BLaER1 treated with 17β-estradiol and CSF1 and Interleukin-3, amounts not matched to agents 10 nM and 100 nM (cell line): ENCODE data around the gene SIX6.

Experiments
- H3K27ac ChIP-seq, 11 experiments: shearing (Covaris generic); formaldehyde crosslinking; 2 replicates each; pipeline ENCODE4 v1.8.1; 2022
- H3K27me3 ChIP-seq, 11 experiments: shearing (Covaris generic); formaldehyde crosslinking; 2 replicates each; pipeline ENCODE4 v1.8.1; 2022
- H3K36me3 ChIP-seq, 11 experiments: shearing (Covaris generic); formaldehyde crosslinking; 2 replicates each; pipeline ENCODE4 v1.8.1; 2022
- H3K4me1 ChIP-seq, 10 experiments: shearing (Covaris generic); formaldehyde crosslinking; 2 replicates each; pipeline ENCODE4 v1.8.1; 2022
- H3K4me2 ChIP-seq, 11 experiments: shearing (Covaris generic); formaldehyde crosslinking; 2 replicates each; pipeline ENCODE4 v1.8.1; 2022
- H3K4me3 ChIP-seq, 10 experiments: shearing (Covaris generic); formaldehyde crosslinking; 2 replicates each; pipeline ENCODE4 v1.8.1; 2022
- H3K9ac ChIP-seq, 11 experiments: shearing (Covaris generic); formaldehyde crosslinking; 2 replicates each; pipeline ENCODE4 v1.8.1; 2022
- H3K9me3 ChIP-seq, 11 experiments: shearing (Covaris generic); formaldehyde crosslinking; replicated peaks in 1 of 11; 2 replicates each; pipeline ENCODE4 v1.8.1; 2022
- H4K20me1 ChIP-seq, 11 experiments: shearing (Covaris generic); formaldehyde crosslinking; 2 replicates each; pipeline ENCODE4 v1.8.1; 2022
- Cebpa-rat ChIP-seq, 11 experiments: shearing (Covaris generic); IDR thresholded peaks; 2 replicates each; pipeline ENCODE4 v1.8.1; 2022

The SIX6 gene

DNA sequence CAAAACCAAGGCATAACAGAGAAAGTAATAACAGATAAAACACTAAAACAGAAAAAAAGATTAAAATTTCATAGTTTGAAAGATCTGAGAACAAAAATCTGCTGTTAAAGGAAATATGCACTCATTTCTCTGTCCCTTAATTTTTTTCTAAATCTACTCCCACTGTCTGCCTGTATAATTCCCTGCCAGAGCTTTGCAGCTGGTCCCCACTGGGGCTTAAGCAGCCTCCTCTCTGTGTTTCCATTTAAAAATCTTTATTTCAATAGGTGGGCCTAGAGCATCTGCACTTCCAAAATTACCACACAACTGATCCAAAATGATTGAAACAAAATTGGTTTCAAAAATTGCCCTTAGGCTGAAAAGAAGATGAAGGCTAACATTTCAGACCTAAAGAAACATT lies 6.4 kb upstream of the SIX6 start:
- H3K36me3 ChIP-seq, result no peaks in the 10 kb centered on the region
- H3K27ac ChIP-seq, result no peak overlapping the region
- peaks cover 0 to 6% (median 0%) of the 10 kb centered on the region in 10 experiments; a peak in 5 of 20 replicates for H3K4me1 ChIP-seq
- TF ChIP-seq Cebpa-rat (IDR thresholded peaks at IDR 0.05), result no peak
- H3K4me2 ChIP-seq, result no peak overlapping the region
- H4K20me1 ChIP-seq, result no peaks in the 10 kb centered on the region
- H3K27me3 ChIP-seq, result peaks cover 0 to 16% (median 0%) of the 10 kb centered on the region in 11 experiments; a peak in 5 of 22 replicates
- H3K9ac ChIP-seq, result no peak overlapping the region
- H3K9me3 ChIP-seq, result peaks cover 10 to 16% (median 14%) of the 10 kb centered on the region in 11 experiments
- no peak overlapping the region for H3K4me3 ChIP-seq

DNA sequence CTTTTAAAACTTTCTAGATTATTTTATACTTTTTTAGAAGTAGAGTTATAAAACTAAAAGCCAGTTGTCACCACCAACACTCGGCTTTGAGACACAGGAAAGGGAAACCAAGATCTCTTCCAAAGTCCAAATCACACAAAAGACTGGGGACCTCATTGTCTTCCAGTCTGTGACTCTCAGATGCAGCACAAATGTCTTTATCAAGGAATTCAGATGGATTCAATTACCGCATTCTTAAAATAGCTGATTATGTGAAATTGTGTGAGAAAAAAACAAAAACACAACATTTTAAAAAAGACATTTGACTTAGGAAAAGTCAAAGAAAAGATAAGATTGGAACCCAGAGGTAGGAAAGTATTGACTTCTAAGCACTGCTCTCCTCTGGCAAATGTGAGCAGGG lies 3.5 kb upstream of the SIX6 start:
- H3K9ac ChIP-seq, result no peak overlapping the region
- H3K36me3 ChIP-seq, result no peaks in the 10 kb centered on the region
- H4K20me1 ChIP-seq, result no peaks in the 10 kb centered on the region
- H3K27ac ChIP-seq, result no peak overlapping the region
- H3K27me3 ChIP-seq, result peaks cover 0 to 16% (median 3%) of the 10 kb centered on the region in 11 experiments; a peak in 5 of 22 replicates
- peaks cover 0 to 6% (median 0%) of the 10 kb centered on the region in 10 experiments; a peak in 5 of 20 replicates for H3K4me1 ChIP-seq
- H3K4me2 ChIP-seq, result peak overlapping the region in 8 of 11 experiments; percentile 6 to 40 (median 11); a peak in 6 of 22 replicates
- no peak for TF ChIP-seq Cebpa-rat (IDR thresholded peaks at IDR 0.05)
- H3K4me3 ChIP-seq, result no peak overlapping the region
- peaks cover 36 to 46% (median 43%) of the 10 kb centered on the region in 11 experiments for H3K9me3 ChIP-seq

- Histone ChIP-seq H4K20me1 (no peaks in the 10 kb centered on the region), H3K27me3 (peaks cover 0 to 16% (median 3%) of the 10 kb centered on the region in 11 experiments; a peak in 5 of 22 replicates), H3K36me3 (no peaks in the 10 kb centered on the region), H3K27ac (no peak overlapping the region), H3K4me3 (no peak overlapping the region), H3K4me1 (peaks cover 0 to 6% (median 0%) of the 10 kb centered on the region in 10 experiments; a peak in 5 of 20 replicates), H3K4me2 (peak overlapping the region in 8 of 11 experiments; percentile 6 to 40 (median 11); a peak in 7 of 22 replicates), H3K9me3 (peaks cover 42 to 51% (median 49%) of the 10 kb centered on the region in 11 experiments), H3K9ac (no peak overlapping the region)
- TF ChIP-seq Cebpa-rat (IDR thresholded peaks at IDR 0.05), result no peak
Measured at GRCh38 chr14:60506010-60506409, 2.9 kb upstream of the SIX6 start.

DNA sequence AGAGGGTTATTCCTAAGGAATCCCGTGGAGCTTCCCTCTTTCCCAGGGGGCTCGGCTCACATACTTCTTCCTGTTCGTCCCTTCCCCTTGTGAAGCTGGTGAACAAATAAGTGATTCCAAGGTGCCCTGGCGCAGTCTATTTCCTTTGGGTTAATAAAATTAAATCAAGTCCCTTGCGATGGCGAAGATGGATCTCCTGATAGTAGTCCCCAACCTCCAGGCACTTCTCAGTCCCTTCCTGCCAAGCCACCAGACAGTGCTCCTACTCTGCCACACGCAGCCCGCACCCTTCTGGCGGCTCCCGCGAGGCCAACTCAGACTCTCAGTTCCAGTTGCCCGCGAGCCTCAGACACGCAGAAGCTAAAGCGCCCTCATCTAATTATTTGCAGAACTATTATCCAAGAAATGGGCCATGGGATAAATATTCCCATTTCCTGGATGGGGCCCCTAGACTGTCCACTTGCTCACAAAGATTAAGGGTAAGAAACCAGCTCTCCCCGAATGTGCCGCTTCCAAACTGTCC lies 2.4 kb upstream of the SIX6 start:
- Histone ChIP-seq H3K27me3 (peaks cover 0 to 16% (median 3%) of the 10 kb centered on the region in 11 experiments; a peak in 5 of 22 replicates), H3K4me3 (no peak overlapping the region), H3K9ac (no peak overlapping the region), H3K27ac (no peak overlapping the region), H3K4me2 (peak overlapping the region in 2 of 11 experiments; percentile 13 to 34; a peak in 1 of 22 replicates), H4K20me1 (no peaks in the 10 kb centered on the region), H3K36me3 (no peaks in the 10 kb centered on the region), H3K4me1 (peaks cover 0 to 6% (median 0%) of the 10 kb centered on the region in 10 experiments; a peak in 5 of 20 replicates), H3K9me3 (peaks cover 47 to 56% (median 54%) of the 10 kb centered on the region in 11 experiments)
- TF ChIP-seq Cebpa-rat (IDR thresholded peaks at IDR 0.05), result no peak

DNA sequence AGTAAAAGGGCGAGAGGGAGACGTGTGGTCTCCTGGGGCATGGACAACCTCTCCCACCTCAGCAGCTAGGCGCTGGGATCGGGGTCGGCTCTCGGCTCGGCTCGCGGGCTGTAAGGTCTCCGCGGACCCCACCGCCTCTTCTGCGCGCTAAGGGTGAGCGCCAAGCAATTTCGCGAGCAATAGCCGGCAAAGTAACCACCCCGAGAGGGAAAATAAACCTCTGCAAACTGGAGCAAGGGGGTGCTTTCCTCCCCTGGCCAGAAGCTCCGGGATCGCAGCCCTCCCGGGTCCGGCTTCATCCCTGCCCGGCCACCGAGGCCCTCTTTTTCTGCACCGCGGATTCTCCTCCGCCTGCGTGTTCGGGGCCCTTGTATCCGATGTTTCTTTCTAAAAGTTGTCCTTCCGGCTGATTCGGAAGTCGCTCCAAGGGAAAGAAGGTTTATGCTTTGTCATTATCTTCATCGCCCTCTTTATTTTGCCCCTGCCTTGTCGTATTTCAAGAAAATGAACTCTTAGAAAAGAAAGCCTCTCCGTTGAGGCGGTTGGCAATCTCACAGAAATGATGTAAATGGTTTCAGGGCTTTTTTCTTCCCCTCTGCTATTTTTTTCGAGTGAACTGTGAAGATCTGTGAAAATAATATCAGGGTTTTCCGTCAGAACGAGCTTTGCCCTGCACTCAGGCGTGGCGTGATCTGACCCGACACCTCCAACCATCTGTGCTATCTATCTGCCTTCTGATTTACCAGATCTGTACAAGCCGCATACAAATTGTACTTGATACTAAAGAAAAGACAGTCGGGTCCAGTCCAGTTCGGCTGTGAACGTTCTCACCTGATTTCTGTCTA lies 1.7 kb upstream of the SIX6 start:
- Histone ChIP-seq H3K27me3 (peaks cover 0 to 16% (median 3%) of the 10 kb centered on the region in 11 experiments; a peak in 5 of 22 replicates), H3K27ac (no peak overlapping the region), H3K4me3 (no peak overlapping the region), H3K4me2 (no peak overlapping the region), H3K9me3 (peaks cover 47 to 57% (median 55%) of the 10 kb centered on the region in 11 experiments), H3K36me3 (no peaks in the 10 kb centered on the region), H4K20me1 (no peaks in the 10 kb centered on the region), H3K9ac (no peak overlapping the region), H3K4me1 (peaks cover 0 to 6% (median 0%) of the 10 kb centered on the region in 10 experiments; a peak in 5 of 20 replicates)
- no peak for TF ChIP-seq Cebpa-rat (IDR thresholded peaks at IDR 0.05)

- Histone ChIP-seq H3K27me3 (peaks cover 0 to 16% (median 3%) of the 10 kb centered on the region in 11 experiments; a peak in 5 of 22 replicates), H3K4me3 (no peak overlapping the region)
Measured at GRCh38 chr14:60508363-60508706, 611 bp upstream of the SIX6 start.

DNA sequence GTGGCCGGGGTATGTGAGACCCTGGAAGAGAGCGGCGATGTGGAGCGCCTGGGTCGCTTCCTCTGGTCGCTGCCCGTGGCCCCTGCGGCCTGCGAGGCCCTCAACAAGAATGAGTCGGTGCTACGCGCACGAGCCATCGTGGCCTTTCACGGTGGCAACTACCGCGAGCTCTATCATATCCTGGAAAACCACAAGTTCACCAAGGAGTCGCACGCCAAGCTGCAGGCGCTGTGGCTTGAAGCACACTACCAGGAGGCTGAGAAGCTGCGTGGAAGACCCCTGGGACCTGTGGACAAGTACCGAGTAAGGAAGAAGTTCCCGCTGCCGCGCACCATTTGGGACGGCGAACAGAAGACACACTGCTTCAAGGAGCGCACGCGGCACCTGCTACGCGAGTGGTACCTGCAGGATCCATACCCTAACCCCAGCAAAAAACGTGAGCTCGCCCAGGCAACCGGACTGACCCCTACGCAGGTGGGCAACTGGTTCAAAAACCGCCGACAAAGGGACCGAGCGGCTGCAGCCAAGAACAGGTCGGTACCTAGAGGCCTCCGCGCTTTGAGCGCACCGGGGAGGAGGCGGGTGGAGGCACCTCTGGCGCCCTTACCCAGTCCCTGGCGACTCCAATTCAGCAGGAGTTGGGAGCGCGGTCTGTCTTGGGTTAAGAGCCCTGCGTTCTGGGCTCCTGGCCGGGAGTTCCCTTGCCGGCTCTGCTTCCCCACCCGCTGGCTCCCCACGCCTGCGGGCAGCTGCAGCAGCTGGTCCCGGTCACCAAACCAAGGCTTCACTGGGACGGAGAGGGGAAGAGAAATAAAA lies 700 bp downstream of the SIX6 start:
- no peak for TF ChIP-seq Cebpa-rat (IDR thresholded peaks at IDR 0.05)
- no peak overlapping the region for H3K27ac ChIP-seq
- no peak overlapping the region for H3K4me2 ChIP-seq
- H3K4me1 ChIP-seq, result peaks cover 0 to 6% (median 0%) of the 10 kb centered on the region in 10 experiments; a peak in 5 of 20 replicates
- no peak overlapping the region for H3K4me3 ChIP-seq
- no peaks in the 10 kb centered on the region for H4K20me1 ChIP-seq
- no peak overlapping the region for H3K9ac ChIP-seq
- H3K27me3 ChIP-seq, result peaks cover 0 to 16% (median 3%) of the 10 kb centered on the region in 11 experiments; a peak in 5 of 22 replicates
- H3K36me3 ChIP-seq, result no peaks in the 10 kb centered on the region
- peaks cover 51 to 61% (median 57%) of the 10 kb centered on the region in 11 experiments for H3K9me3 ChIP-seq

More at GRCh38 chr14:60508363-60508706, 611 bp upstream of the SIX6 start:
- peaks cover 47 to 57% (median 55%) of the 10 kb centered on the region in 11 experiments for H3K9me3 ChIP-seq
- TF ChIP-seq Cebpa-rat (IDR thresholded peaks at IDR 0.05), result no peak
- no peak overlapping the region for H3K9ac ChIP-seq
- H3K4me1 ChIP-seq, result peaks cover 0 to 6% (median 0%) of the 10 kb centered on the region in 10 experiments; a peak in 5 of 20 replicates
- H3K36me3 ChIP-seq, result no peaks in the 10 kb centered on the region
- no peaks in the 10 kb centered on the region for H4K20me1 ChIP-seq
- H3K4me2 ChIP-seq, result no peak overlapping the region
- no peak overlapping the region for H3K27ac ChIP-seq

- Histone ChIP-seq H3K4me1 (peaks cover 0 to 6% (median 0%) of the 10 kb centered on the region in 10 experiments; a peak in 5 of 20 replicates), H3K27me3 (peaks cover 0 to 16% (median 3%) of the 10 kb centered on the region in 11 experiments; a peak in 5 of 22 replicates), H3K9ac (no peak overlapping the region), H4K20me1 (no peaks in the 10 kb centered on the region), H3K9me3 (peaks cover 59 to 68% (median 65%) of the 10 kb centered on the region in 11 experiments), H3K4me2 (no peak overlapping the region), H3K36me3 (no peaks in the 10 kb centered on the region), H3K4me3 (no peak overlapping the region), H3K27ac (no peak overlapping the region)
- TF ChIP-seq Cebpa-rat (IDR thresholded peaks at IDR 0.05), result no peak
Measured at GRCh38 chr14:60510254-60510950, 1.5 kb downstream of the SIX6 start.
